Measurements from ENCODE around the gene LGALS4. TPM values are rescaled to one million over a fixed set of nuclear protein-coding genes. Genes with fewer than 3 reads are reported as not detected.
"Not testable (repeated sequence)": the region's sequence is repeated elsewhere in the genome, so short reads cannot be mapped to it uniquely, and the experiment has no call there.

Gene LGALS4
- total RNA-seq, 1 experiment from 2014 or later, result not detected

DNA sequence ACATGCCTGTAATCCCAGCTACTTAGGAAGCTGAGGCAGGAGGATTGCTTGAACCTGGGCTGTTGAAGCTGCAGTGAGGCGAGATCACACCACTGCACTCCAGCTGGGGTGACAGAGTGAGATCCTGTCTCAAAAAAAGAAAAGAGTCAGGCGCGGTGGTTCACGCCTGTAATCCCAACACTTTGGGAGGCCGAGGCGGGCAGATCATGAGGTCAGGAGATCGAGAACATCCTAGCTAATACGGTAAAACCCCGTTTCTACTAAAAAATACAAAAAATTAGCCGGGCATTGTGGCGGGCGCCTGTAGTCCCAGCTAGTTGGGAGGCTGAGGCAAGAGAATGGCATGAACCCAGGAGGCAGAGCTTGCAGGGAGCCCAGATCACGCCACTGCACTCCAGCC is 30.5 kb downstream of the LGALS4 start:
- DNase-seq (ENCODE audit: low spot score); in situ Hi-C loops (cut with HindIII; ENCODE audit: low sequenced_read_pairs): not testable (repeated sequence)

DNA sequence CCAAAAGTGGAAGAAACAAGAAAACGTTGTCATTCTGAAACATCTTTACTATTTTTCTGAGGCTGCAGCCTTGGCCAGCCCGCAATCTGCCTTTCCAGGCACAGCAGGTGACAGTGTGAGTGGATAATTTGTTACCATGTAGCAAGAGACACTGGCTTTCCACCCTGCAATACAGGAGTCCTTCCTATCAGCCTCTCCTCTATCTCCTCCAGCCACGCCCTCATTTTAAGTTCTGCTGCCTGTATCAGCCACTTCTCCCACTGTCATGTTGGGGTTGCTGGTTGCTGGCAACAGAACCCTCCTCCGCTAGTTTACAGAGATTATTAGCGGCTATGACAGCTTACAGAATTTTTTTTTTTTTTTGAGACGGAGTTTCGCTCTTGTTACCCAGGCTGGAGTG is 31.7 kb downstream of the LGALS4 start:
- DNase-seq (ENCODE audit: low spot score), result no peak
- in situ Hi-C loops (cut with HindIII; ENCODE audit: low sequenced_read_pairs), result no loop called here

DNA sequence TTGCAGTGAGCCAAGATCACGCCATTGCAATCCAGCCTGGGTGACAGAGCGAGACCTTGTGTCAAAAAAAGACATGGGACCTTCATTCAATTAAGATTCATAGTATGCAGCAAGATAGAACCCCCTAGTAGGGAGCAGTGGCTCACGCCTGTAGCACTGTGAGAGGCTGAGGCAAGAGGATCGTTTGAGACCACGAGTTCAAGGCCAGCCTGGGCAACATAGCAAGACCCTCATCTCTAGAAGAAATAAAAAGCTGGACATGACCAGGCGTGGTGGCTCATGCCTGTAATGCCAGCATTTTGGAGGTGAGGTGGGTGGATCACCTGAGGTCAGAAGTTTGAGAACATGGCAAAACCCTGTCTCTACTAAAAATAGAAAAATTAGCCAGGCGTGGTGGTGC is 32.3 kb downstream of the LGALS4 start:
- in situ Hi-C loops (cut with HindIII; ENCODE audit: low sequenced_read_pairs), result no loop called here
- DNase-seq (ENCODE audit: low spot score), result no peak

DNA sequence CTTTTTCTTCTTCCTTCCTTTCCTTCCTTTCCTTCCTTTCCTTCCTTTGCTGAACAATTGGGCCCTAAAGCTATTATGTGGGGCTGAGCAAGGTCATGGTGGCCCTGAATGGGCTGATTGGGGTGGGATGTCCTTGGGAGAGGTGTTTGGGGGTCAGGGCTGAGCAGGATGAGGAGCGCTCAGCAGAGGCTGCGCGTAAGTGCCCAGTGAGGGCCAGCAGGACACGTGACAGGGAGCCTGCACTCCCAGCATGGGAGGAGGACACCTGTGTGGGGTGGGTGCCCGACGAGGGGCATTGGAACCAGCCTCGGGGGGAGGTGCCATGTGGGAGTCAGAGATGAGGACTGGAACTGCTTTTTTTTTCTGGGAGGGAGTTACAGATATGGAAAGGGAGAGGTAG is 34.0 kb downstream of the LGALS4 start:
- in situ Hi-C loops (cut with HindIII; ENCODE audit: low sequenced_read_pairs), result no loop called here
- no peak for DNase-seq (ENCODE audit: low spot score)

DNA sequence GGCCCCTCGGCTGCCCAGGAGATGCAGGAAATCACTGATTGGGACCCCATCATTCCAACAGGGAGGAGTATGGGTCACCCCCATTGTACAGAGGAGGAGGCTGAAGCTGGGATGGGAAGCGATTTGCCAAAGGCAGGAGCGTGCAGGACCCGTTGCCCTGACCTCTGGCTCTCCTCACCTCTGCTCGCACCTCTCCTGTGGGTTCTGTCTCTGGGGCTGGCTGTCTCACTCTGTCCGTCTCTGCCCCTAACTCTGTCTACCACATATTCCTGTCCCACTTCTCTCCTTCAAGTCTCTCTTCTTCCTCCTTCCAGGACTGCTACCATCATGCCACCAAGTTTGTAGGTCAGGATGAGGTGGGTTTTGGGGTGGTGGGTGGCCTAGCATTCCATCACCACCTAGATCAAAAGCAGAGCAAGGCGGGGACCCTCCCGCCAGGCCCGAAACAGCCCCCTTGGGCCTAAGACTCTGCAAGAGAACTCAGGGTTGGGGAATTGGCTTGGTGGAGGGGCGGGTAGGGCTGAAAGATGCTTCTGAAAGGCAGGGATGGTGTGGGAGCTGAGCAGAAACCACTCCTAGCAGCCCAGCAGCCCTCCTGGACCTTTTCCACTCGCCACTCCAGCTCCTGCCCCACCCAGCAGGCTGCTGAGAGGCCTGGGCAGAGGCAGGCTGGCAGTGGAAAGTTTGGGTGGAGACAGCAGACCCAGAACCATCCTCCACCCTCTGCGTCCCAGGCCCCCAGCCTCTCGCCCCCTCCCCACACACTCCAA is 38.4 kb downstream of the LGALS4 start:
- in situ Hi-C loops (cut with HindIII; ENCODE audit: low sequenced_read_pairs), result no loop called here
- DNase-seq (ENCODE audit: low spot score), result no peak

DNA sequence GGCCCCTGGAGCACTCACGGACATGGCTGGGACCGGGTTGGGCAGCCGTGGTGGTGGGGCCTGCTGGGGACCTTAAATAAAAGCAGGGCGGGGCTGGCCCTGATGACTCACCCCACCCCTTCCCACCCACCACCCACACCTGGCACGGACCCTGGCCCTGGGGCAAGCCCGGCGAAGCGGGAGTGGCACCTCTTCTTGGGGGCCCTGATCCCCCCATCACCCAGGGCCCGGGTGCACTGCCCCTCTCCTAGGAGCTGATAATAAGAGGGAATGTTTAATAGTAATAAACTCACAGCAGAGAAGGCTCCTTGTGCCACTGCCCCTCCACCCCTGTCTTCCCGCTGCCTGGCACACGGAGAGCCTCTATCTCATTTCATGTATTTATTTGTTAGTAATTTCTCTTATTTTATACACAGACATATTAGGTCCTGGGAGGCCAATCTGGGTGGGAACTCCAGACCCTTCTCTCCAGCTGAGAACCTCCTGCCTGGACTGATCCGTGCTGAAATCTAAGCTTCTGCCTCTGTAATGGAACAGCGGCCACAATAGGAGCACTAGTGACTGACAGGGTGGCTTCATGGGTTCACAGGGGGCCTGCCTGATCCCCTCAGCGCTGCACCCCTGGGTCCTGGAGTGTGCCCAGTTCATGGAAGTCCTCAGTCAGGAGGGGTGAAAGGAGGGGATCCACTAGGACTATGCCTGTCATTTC is 39.1 kb downstream of the LGALS4 start, which contains the start of gene LGALS7:
Gene LGALS7, minus strand, starts transcription at position 49 of the 709 bp plus-strand sequence. Its CDS starts 25 bp downstream, at position 24.
- in situ Hi-C loops (cut with HindIII; ENCODE audit: low sequenced_read_pairs), result no loop called here
- DNase-seq (ENCODE audit: low spot score), result no peak

DNA sequence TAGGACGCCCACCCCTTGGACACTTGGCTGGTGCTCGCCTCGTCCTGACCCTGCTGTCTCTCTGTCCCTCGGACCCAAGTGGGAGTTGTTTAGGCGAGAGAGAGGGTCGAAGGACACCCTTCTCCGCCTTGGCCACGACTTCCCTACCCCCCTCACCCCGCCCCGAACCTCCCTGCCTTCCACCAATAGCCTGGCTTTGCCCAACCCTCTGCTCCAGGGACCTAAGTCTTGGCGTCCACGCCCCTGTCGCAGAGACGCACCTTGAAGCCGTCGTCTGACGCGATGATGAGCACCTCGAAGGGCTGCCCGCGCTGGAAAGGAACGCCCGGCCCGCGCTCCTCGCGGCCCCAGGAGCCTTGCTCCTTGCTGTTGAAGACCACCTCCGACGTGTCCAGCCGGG is 41.2 kb downstream of the LGALS4 start:
- DNase-seq (ENCODE audit: low spot score); in situ Hi-C loops (cut with HindIII; ENCODE audit: low sequenced_read_pairs): not testable (repeated sequence)

DNA sequence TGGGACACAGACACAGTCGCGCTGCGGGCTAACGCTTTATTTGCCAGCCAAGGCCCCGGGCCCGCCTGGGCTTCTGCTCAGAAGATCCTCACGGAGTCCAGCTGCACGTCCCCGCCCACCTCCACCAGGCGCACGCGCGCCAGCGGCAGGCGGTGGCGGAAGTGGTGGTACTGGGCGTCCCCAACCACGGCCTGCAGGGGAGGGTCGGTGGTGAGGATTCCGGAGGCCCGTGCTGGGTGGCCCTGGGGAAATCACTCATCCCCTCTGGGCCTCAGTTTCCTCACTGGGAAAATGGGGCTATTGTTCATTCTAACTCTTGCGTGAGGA is 41.8 kb downstream of the LGALS4 start:
- DNase-seq (ENCODE audit: low spot score); in situ Hi-C loops (cut with HindIII; ENCODE audit: low sequenced_read_pairs): not testable (repeated sequence)

DNA sequence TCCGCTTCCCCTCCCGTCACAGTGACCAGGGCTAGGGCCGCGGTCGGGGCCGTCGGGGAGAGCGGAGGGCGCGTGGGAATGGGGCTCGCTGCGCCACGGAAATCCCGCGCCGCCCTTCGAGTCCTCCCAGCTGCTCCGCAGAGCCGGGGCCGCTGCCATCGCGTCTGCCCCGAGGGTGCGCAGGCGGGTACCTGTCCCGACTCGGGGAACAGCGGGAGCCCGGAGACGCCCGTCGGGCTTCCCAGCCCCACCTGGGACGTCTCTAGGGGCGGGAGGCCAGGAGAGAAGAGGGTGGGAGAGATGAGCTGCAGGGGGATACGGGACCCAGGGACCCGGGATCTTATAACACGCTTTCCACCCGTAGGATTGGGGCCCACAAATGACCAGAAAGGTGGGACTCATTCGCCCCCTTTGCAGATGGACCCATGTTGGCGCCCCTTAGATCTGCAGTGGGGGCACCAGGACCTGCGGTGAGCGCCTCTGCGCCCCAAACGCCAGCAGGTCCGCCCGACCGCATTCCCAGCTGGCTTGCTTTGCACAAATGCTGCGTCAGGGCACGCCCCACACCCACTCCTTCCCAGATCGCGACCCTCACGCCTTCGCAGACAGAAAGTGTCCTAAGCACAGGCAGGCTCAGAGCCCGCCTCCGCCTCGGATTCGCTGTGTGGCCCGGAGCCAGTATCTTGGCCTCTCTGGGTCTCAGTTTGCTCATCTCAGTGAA is 42.4 kb downstream of the LGALS4 start:
- DNase-seq (ENCODE audit: low spot score); in situ Hi-C loops (cut with HindIII; ENCODE audit: low sequenced_read_pairs): not testable (repeated sequence)

DNA sequence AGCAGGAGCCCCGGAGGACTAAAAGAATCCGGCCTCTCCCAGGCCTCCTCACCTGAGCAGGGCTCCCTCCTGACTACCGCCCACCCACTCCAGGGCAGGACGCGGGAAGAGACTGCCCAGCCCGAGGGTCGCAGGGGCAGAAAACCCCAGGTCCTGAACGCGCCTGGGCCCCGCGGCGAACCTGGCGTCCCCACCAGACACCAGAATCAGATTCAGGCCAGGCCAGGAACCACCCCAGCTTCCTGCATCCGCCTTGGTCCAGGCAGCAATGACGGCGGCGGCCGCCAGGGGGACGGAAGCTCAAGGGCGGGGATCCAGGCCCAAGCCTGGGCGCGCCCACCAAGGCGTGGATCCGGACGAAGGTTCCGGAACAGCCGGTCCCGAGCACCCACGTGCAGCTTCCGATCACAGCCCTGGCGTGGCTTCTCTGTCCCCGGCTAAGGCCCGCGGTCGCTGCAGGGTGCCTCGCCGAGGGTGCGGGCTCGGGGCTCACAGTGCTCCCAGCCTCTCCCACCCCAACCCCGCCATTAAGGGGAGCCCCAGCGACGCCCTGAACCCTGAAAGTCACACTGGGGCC is 43.0 kb downstream of the LGALS4 start:
- no peak for DNase-seq (ENCODE audit: low spot score)
- in situ Hi-C loops (cut with HindIII; ENCODE audit: low sequenced_read_pairs), result no loop called here

DNA sequence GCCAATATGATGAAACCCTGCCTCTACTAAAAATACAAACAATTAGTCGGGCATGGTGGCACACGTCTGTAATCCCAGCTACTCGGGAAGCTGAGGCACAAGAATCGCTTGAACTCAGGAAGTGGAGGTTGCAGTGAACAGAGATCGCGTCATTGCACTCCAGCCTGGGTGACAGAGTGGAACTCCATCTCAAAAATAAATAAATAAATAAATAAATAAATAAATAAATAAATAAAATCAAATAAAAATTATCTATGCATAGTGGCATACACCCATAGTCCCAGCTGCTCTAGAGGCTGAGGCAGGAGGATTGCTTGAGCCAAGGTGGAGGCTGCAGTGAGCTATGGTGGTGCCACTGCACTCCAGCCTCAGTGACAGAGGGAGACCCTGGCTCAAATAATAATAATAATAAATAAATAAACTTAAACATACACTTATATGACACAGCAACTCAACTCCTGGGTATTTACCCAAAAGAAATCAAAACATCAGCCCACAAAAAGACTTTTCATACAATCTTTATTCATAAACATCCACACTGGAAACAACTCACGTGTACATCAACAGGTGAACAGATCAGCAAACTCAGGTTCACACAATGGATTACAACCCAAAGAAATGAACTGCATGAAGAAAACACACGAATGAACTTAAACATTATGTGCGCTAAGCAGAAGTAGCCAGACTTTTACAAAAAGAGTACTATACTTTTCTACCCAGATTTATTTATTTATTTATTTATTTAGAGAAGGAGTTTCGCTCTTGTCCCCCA is 46.3 kb downstream of the LGALS4 start:
- no peak for DNase-seq (ENCODE audit: low spot score)
- in situ Hi-C loops (cut with HindIII; ENCODE audit: low sequenced_read_pairs), result no loop called here

DNA sequence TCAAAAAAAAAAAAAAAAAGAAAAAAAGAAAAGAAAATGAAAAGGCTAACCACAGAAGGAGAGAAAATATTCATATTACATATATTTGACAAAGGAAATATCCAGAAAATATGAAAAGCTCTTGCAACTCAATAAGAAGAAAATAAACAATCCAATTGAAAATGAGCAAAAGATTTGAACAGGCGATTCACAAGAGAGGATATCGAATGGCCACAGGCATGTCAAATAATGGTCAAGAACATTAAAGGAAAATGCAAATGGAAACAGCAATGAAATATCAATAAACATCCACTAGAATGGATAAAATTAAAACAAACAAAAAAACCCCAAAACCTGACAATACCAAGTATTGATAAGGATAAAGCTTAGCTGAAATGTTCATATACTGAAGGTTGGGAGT is 47.5 kb downstream of the LGALS4 start:
- in situ Hi-C loops (cut with HindIII; ENCODE audit: low sequenced_read_pairs), result no loop called here

DNA sequence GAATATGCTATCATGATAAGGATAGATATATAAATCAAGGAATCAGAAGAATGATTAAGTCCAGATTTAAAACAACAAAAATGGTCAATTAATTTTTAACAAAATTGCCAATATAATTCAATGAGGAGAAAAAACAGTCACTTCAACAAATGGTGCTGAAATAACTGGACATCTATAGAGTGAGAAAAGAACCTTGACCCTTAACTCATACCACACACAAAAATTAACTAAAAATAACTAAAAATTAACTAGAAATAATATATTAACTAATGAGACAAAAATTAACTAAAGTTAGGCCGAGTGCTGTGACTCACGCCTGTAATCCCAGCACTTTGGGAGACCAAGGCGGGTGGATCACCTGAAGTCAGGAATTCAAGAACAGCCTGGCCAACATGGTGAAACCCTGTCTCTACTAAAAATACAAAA is 48.9 kb downstream of the LGALS4 start:
- in situ Hi-C loops (cut with HindIII; ENCODE audit: low sequenced_read_pairs), result no loop called here

More for the DNA sequence above, 47.5 kb downstream of the LGALS4 start:
- DNase-seq (ENCODE audit: low spot score), result no peak

DNA sequence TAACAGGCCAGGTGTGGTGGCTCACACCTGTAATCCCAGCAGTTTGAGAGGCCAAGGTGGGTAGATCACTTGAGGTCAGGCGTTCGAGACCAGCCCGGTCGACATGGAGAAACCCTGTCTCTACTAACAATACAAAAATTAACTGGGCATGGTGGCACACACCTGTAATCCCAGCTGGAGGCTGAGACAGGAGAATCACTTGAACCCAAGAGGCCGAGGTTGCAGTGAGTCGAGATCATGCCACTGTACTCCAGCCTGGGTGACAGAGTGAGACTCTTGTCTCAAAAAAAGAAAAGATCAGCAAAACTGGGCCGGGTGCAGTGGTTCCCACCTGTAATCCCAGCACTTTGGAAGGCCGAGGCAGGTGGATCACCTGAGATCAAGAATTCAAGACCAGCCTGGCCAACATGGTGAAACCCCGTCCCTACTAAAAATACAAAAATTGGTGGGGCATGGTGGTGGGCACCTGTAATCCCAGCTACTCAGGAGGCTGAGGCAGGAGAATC is 50.8 kb downstream of the LGALS4 start:
- in situ Hi-C loops (cut with HindIII; ENCODE audit: low sequenced_read_pairs); DNase-seq (ENCODE audit: low spot score): not testable (repeated sequence)

More for the DNA sequence above, 48.9 kb downstream of the LGALS4 start:
- no peak for DNase-seq (ENCODE audit: low spot score)

DNA sequence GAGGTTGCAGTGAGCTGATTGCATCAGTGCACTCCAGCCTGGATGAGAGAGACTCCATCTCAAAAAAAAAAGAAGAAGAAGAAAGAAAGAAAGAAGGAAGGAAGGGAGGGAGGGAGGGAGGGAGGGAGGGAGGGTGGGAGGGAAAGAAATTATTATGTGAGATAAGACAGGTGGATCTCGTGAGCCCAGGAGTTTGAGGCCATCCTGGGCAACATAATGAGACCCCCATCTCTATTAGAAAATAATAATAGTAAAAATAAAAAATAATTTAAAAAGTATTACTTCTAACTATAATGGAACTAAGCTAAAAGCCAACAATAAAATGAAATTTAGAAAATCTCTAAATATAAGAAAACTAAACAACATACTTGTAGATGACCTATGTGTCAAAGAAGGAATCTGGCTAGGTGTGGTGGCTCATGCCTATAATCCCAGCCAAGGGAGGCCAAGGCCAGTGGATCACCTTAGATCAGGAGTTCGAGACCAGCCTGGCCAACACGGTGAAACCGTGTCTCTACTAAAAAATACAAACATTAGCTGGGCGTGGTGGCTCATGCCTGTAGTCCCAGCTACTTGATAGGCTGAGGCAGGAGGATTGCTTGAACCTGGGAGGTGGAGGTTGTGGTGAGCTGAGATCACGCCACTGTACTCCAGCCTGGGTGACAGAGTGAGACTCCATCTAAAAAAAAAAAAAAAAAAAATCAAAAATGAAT is 51.8 kb downstream of the LGALS4 start:
- DNase-seq (ENCODE audit: low spot score); in situ Hi-C loops (cut with HindIII; ENCODE audit: low sequenced_read_pairs): not testable (repeated sequence)

DNA sequence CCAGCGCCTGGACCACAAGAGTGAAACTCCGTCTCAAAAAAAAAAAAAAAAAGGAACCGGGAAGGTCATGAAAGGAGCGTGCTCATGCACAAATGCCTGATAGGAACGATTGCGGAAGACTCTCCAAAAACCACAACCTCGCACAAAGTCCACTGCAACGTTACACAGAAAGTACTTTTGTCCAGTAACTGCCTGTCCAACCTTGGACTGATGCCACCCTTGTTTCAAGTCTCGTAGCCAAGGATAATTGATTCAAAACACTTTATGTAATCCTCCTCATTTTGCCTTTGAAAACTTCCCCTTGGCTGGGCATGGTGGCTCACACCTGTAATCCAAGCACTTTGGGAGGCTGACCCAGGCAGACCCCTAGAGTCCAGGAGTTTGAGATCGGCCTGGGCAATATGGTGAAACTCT is 53.1 kb downstream of the LGALS4 start:
- DNase-seq (ENCODE audit: low spot score), result no peak
- in situ Hi-C loops (cut with HindIII; ENCODE audit: low sequenced_read_pairs), result no loop called here

DNA sequence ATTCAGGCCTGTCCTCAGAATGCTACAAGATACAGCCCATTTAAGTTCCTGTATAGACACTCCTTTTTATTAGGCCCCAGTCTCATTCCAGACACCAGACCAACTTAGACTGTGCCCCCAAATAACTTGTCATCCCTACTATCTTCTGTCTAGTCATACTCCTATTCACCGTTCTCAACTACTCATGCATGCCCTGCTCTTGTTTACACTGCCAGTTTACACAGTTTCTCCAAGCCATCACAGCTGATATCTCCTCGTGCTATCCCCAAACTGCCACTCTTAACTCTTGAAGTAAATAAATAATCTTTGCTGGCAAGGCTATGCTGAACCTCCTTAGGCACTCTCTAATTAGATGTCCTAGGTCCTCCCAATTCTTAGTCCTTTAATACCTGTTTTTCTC is 58.5 kb downstream of the LGALS4 start:
- DNase-seq (ENCODE audit: low spot score); in situ Hi-C loops (cut with HindIII; ENCODE audit: low sequenced_read_pairs): not testable (repeated sequence)

DNA sequence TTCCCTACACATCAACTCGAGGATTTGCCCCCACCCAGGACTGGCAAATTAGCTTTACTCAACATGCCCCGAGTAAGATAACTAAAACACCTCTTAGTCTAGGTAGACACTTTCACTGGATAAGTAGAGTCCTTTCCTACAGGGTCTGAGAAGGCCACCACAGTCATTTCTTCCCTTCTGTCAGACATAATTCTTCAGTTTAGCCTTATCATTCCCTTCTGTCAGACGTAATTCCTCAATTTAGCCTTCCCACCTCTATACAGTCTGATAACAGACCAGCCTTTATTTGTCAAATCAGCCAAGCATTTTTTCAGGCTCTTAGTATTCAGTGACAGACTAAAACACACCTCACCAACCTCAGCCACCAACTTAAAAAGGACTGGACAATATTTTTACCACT is 59.0 kb downstream of the LGALS4 start:
- in situ Hi-C loops (cut with HindIII; ENCODE audit: low sequenced_read_pairs); DNase-seq (ENCODE audit: low spot score): not testable (repeated sequence)
